Lower leg skin (tissue), 3 donors: ENCODE results near the gene RPL37A.

Experiments used
- CTCF ChIP-seq, 3 donors: fragments of 450-650 bp; IDR thresholded peaks; one replicate each; pipeline ENCODE4 v1.5.1; 2016; ENCODE audit warnings: antibody characterized with exemption in 3 of 3, mild to moderate bottlenecking in 3 of 3, moderate library complexity in 2 of 3
- POLR2A ChIP-seq, 2 donors: fragments of 450-650 bp; IDR thresholded peaks; one replicate each; pipeline ENCODE4 v1.6.1; 2016 to 2017; ENCODE audit warnings: antibody characterized with exemption in 2 of 2, mild to moderate bottlenecking in 1 of 2, moderate library complexity in 1 of 2

GRCh38 chr2:216545359-216545758 is 46.7 kb downstream of the RPL37A start:
- TF ChIP-seq CTCF (IDR thresholded peaks at IDR 0.05) (no peak), POLR2A (IDR thresholded peaks at IDR 0.05) (no peak)
